B cell (primary cell): ENCODE results near the gene ST6GALNAC3.

Source experiments
- EZH2 ChIP-seq: IDR thresholded peaks from 2 replicates; pipeline ENCODE4 v1.6.1; 2012; ENCODE audit warnings: borderline replicate concordance, low read depth, mild to moderate bottlenecking, moderate library complexity, low read length; ENCODE audit not compliant: insufficient read depth, poor library complexity, severe bottlenecking
- TF ChIP-seq, protein P1 (sequence below): fragments of 200-600 bp; IDR thresholded peaks from one replicate; pipeline ENCODE4 v1.8.0; 2022; ENCODE audit warnings: antibody characterized with exemption, mild to moderate bottlenecking

DNA sequence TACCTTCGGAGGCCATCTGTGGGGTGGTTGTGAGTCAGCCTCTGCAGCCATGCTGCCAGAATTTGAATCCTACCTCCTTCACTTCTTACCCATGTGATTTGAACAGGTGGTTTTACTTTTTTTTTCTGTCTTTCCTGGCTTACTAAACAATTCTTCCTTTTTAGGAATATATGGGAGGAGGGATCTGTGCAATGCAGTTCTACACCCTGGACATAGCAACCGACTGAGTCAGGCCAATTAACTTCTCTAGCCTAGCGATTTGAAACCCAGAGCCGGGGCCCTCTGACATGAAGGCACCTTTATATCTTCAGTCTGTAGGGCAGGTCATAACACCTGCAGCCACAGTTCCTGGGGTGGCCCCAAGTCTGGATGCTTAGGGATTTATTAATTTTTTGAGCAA lies 83.6 kb downstream of the ST6GALNAC3 start:
- no peak for TF ChIP-seq EZH2
- TF ChIP-seq, protein P1, sequence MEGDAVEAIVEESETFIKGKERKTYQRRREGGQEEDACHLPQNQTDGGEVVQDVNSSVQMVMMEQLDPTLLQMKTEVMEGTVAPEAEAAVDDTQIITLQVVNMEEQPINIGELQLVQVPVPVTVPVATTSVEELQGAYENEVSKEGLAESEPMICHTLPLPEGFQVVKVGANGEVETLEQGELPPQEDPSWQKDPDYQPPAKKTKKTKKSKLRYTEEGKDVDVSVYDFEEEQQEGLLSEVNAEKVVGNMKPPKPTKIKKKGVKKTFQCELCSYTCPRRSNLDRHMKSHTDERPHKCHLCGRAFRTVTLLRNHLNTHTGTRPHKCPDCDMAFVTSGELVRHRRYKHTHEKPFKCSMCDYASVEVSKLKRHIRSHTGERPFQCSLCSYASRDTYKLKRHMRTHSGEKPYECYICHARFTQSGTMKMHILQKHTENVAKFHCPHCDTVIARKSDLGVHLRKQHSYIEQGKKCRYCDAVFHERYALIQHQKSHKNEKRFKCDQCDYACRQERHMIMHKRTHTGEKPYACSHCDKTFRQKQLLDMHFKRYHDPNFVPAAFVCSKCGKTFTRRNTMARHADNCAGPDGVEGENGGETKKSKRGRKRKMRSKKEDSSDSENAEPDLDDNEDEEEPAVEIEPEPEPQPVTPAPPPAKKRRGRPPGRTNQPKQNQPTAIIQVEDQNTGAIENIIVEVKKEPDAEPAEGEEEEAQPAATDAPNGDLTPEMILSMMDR = no peak
